GM12878 (cell line): ENCODE data around the gene AGBL2. TPM values are rescaled to one million over a fixed set of nuclear protein-coding genes. Genes with fewer than 3 reads are reported as not detected.
"Not testable (repeated sequence)": the region's sequence is repeated elsewhere in the genome, so short reads cannot be mapped to it uniquely, and the experiment has no call there.

ENCODE experiments used
- ATAC-seq: fragments of 200-7000 bp; cut with Tn5 transposase; 3 replicates; pipeline ENCODE4 v1.9.1; 2020; ENCODE audit warnings: mild to moderate bottlenecking, moderate library complexity
- BruUV-seq: library from RNA; stranded (reverse); fragments of 400-500 nt; replicated peaks from 2 replicates; lab custom pipeline; 2021; lab: Mats Ljungman, UMichigan
- CTCF ChIA-PET: fragments of 300-600 bp; sonication (Branson Sonifier 250); formaldehyde crosslinking; extraction: SDS; loops from one replicate; lab custom pipeline; 2021; ENCODE audit warnings: inconsistent platforms; lab: Yijun Ruan, JAX
- POLR2A ChIA-PET: fragments of 350-600 bp; formaldehyde crosslinking; extraction: SDS; loops from one replicate; lab custom pipeline; 2021; ENCODE audit warnings: inconsistent platforms; lab: Charles Lee
- RAD21 ChIA-PET: fragments of 300-600 bp; sonication (Branson Sonifier 250); formaldehyde crosslinking; loops from one replicate; lab custom pipeline; 2023; ENCODE audit warnings: antibody characterized with exemption; ENCODE audit not compliant: unreplicated experiment; lab: Charles Lee
- SMC1A ChIA-PET: fragments of 300-600 bp; sonication (Branson Sonifier 250); formaldehyde crosslinking; loops from one replicate; lab custom pipeline; 2023; ENCODE audit not compliant: unreplicated experiment, uncharacterized antibody; lab: Charles Lee
- DNase-seq: peaks from one replicate; pipeline ENCODE4 v3.0.0-alpha.2; 2011; ENCODE audit warnings: low read depth, low spot score
- FAIRE-seq: peaks from 3 replicates; lab custom pipeline; 2011; peaks lifted over from hg19 to GRCh38; lab: Jason Lieb, UNC
- H2AFZ ChIP-seq: 2 replicates; pipeline ENCODE4 v1.6.0; 2011; ENCODE audit warnings: low read depth, low read length, control low read depth; ENCODE audit not compliant: control insufficient read depth
- H3K27ac ChIP-seq: 2 replicates; pipeline ENCODE4 v1.5.1; 2011; ENCODE audit warnings: control low read depth; ENCODE audit not compliant: control insufficient read depth, insufficient read depth
- H3K27me3 ChIP-seq, 2 experiments: replicated peaks in 1 of 2; 2 replicates each; pipeline versions ENCODE4 v1.6.0 to v1.6.1; 2011; ENCODE audit warnings: low read length in 1 of 2; ENCODE audit not compliant: control insufficient read depth in 2 of 2, insufficient read depth in 2 of 2
- H3K36me3 ChIP-seq, 2 experiments: 2 replicates each; pipeline ENCODE4 v1.5.1; 2011; ENCODE audit warnings: low read length in 1 of 2; ENCODE audit not compliant: control insufficient read depth in 2 of 2, insufficient read depth in 2 of 2
- H3K4me1 ChIP-seq: 2 replicates; pipeline ENCODE4 v1.6.1; 2011; ENCODE audit warnings: mild to moderate bottlenecking, low read length, moderate library complexity, mixed read lengths; ENCODE audit not compliant: control insufficient read depth, insufficient read depth
- H3K4me2 ChIP-seq: 2 replicates; pipeline ENCODE4 v1.6.0; 2011; ENCODE audit warnings: control low read depth; ENCODE audit not compliant: control insufficient read depth, insufficient read depth
- H3K4me3 ChIP-seq: fragments of 200-600 bp; sonication (generic); 2 replicates; pipeline ENCODE4 v1.5.1; 2016
- H3K79me2 ChIP-seq: 2 replicates; pipeline ENCODE4 v1.6.0; 2011; ENCODE audit warnings: low read length; ENCODE audit not compliant: control insufficient read depth, insufficient read depth
- H3K9ac ChIP-seq: 2 replicates; pipeline ENCODE4 v1.8.0; 2011; ENCODE audit warnings: low read length, control low read depth, mixed read lengths; ENCODE audit not compliant: control insufficient read depth, insufficient read depth
- H3K9me3 ChIP-seq: replicated peaks from 3 replicates; pipeline ENCODE4 v1.5.1; 2011; ENCODE audit warnings: mild to moderate bottlenecking, low read length; ENCODE audit not compliant: control insufficient read depth, insufficient read depth
- H4K20me1 ChIP-seq: 2 replicates; pipeline ENCODE4 v1.6.0; 2011; ENCODE audit not compliant: control insufficient read depth, insufficient read depth
- BCL3 ChIP-seq: IDR thresholded peaks from 2 replicates; pipeline ENCODE4 v1.6.1; 2011; ENCODE audit warnings: borderline replicate concordance, low read depth, mild to moderate bottlenecking, moderate library complexity, low read length; ENCODE audit not compliant: insufficient read depth, poor library complexity, severe bottlenecking
- CBX3 ChIP-seq: fragments of 200-600 bp; sonication (generic); IDR thresholded peaks from 2 replicates; pipeline ENCODE4 v1.6.1; 2016; ENCODE audit warnings: low read depth, borderline replicate concordance
- E2F4 ChIP-seq: IDR thresholded peaks from 2 replicates; pipeline ENCODE4 v1.6.1; 2012; ENCODE audit warnings: low read depth, low read length, improper control_type of control experiment
- ELK1 ChIP-seq: IDR thresholded peaks from 2 replicates; pipeline ENCODE4 v1.6.1; 2012; ENCODE audit warnings: low read depth, low read length, improper control_type of control experiment
- JUNB ChIP-seq: IDR thresholded peaks from 2 replicates; pipeline ENCODE4 v1.6.1; 2016; ENCODE audit warnings: antibody characterized with exemption, mild to moderate bottlenecking
- POLR2AphosphoS2 ChIP-seq: IDR thresholded peaks from 2 replicates; pipeline ENCODE4 v1.6.1; 2011; ENCODE audit warnings: low read depth, mild to moderate bottlenecking, low read length, improper control_type of control experiment, moderate library complexity
- SMAD1 ChIP-seq: fragments of 450-650 bp; IDR thresholded peaks from 2 replicates; pipeline ENCODE4 v1.6.1; 2018; ENCODE audit warnings: mild to moderate bottlenecking, low read depth; ENCODE audit not compliant: partially characterized antibody
- TAF1 ChIP-seq: IDR thresholded peaks from 2 replicates; pipeline ENCODE4 v1.6.1; 2011; ENCODE audit warnings: mild to moderate bottlenecking, low read depth, low read length, borderline replicate concordance
- WGBS: methylation state at CpG from one replicate; pipeline ENCODE4 v1.1.6; 2016; ENCODE audit warnings: low lambda C conversion rate; ENCODE audit not compliant: insufficient replicate concordance, insufficient coverage; ENCODE audit errors: missing lambda C conversion rate; 5-methylcytosine and 5-hydroxymethylcytosine counted together
- in situ Hi-C: fragments of 300-500 bp; cut with MboI; formaldehyde crosslinking; loops from 9 replicates; pipeline ENCODE4 v1.14.3; 2018; ENCODE audit warnings: mixed read lengths
- intact Hi-C: fragments of 100-400 bp; cut with micrococcal nuclease; formaldehyde crosslinking; loops from one replicate; pipeline ENCODE4 v1.14.2; 2022; ENCODE audit not compliant: unreplicated experiment
- polyA plus RNA-seq, 11 experiments: library from polyadenylated mRNA; depleted of rRNA in 4 of 11; unstranded in 6 of 11; stranded (reverse) in 5 of 11; fragments of >200 nt; fragmentation: Nextera tagmentation in 4 of 11; fragmentation: Illumina TruSeq in 1 of 11; extraction: Ambion mirVana in 4 of 11; extraction: Trizol in 1 of 11; gene quantifications; 1 replicate in 1 of 11; 2 replicates in 10 of 11; pipeline versions ENCODE4 v1.2.1 to v1.2.3, GENCODE V29; 2011 to 2016; ENCODE audit warnings: inconsistent platforms in 2 of 11, missing spikeins in 2 of 11, low read depth in 1 of 11
- total RNA-seq, 4 experiments: library from RNA; depleted of rRNA in 3 of 4; stranded (reverse); fragments of >200 nt in 3 of 4; fragmentation: Illumina TruSeq in 1 of 4; extraction: Trizol in 1 of 4; gene quantifications; 2 replicates each; pipeline versions ENCODE4 v1.2.1 to v1.2.3, GENCODE V29; 2013 to 2021

Gene AGBL2
- total and polyA plus RNA-seq, 10 of the 15 experiments (the other 5 are each of a cell fraction or from before 2014, with no cell fraction given): 0.93 to 12.2 (median 2.9) TPM

DNA sequence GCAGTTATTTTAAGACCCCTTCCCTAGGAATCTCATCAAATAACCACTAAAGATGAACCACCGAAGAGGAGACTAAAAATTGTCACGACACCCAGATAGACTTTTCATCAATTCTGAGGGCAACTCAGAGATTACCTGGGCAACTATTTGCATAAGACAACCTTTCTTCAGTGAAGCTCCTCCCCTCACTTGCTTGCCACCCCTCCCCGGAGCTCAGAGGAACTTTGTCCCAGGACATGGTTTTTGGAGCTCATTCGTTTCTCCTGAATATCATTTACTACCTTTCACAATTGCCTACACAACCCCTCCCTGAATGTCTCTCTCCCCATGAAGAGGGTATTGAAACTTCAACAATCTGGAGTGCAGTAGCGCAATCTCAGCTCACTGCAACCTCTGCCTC, 3.9 kb downstream of the AGBL2 start (continued):
- TF ChIP-seq ELK1 (no peak), POLR2AphosphoS2 (no peak)

GRCh38 chr11:47707275-47707786, 7.8 kb downstream of the AGBL2 start:
- DNase-seq, H3K4me2 ChIP-seq, H3K9ac ChIP-seq, intact Hi-C loops, SMC1A ChIA-PET, H3K9me3 ChIP-seq, RAD21 ChIA-PET, H3K79me2 ChIP-seq, H3K36me3 ChIP-seq, FAIRE-seq, H3K4me1 ChIP-seq, H3K27ac ChIP-seq, ATAC-seq, H3K4me3 ChIP-seq, BruUV-seq, CTCF ChIA-PET, H4K20me1 ChIP-seq, H3K27me3 ChIP-seq, in situ Hi-C loops, H2AFZ ChIP-seq: not testable (repeated sequence)
- POLR2A ChIA-PET: interaction anchor here (0.6 kb wide), 1 partner anchor 14 kb away, joined by 7 read pairs; no protein-coding TSS in a partner anchor
- 80% methylated on average over 5 of the region's 5 CpGs for WGBS

DNA sequence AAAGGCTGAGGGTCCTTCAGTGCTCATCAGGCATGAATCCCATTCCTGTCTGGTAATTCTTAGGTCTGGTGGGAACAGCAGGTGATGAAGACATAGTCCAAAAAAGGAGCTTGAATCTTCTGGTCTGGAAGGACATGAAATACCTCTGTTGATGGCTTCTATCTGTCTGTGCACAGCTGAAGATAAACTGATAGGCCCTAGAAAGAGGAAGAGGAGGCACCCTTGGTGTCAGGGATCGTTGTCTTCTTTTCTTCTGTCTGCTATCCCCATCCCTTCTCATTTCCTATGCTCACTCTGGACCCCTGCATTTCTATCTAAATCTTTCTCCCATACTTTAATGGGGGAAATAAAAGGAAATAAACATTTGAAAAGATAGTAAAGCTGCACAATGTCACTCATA, 9.4 kb downstream of the AGBL2 start:
- ATAC-seq: no peak

More for the DNA sequence above, 9.4 kb downstream of the AGBL2 start:
- no peak for TF ChIP-seq E2F4
- no peak for TF ChIP-seq SMAD1
- no peak for TF ChIP-seq CBX3
- no peak for TF ChIP-seq BCL3
- TF ChIP-seq TAF1: no peak
- TF ChIP-seq JUNB: no peak
- no peak overlapping the region for H3K9ac ChIP-seq
- no peak for DNase-seq
- intact Hi-C loops: no loop called here
- no peak overlapping the region for H3K27ac ChIP-seq
- BruUV-seq: no TSS peak
- no peaks in the 10 kb centered on the region for H3K79me2 ChIP-seq
- no peaks in the 10 kb centered on the region for H3K9me3 ChIP-seq
- ChIA-PET RAD21 (no interaction called here), CTCF (interaction anchor here (2.3 kb wide), 1 partner anchor 9 kb away, joined by 9 read pairs; the partner anchor contains the start of gene AGBL2), SMC1A (interaction anchor here (2.0 kb wide), 1 partner anchor 9 kb away, joined by 10 read pairs; the partner anchor contains the start of gene AGBL2), POLR2A (interaction anchor here (0.9 kb wide), 1 partner anchor 9 kb away, joined by 5 read pairs; no protein-coding TSS in a partner anchor)
- H3K4me2 ChIP-seq: no peak overlapping the region
- WGBS: 100% methylated on average over 1 of the region's 1 CpG
- no peak overlapping the region for H3K4me3 ChIP-seq
- H3K4me1 ChIP-seq: no peaks in the 10 kb centered on the region
- H3K27me3 ChIP-seq: no peaks in the 10 kb centered on the region
- in situ Hi-C loops: no loop called here
- H3K36me3 ChIP-seq: no peaks in the 10 kb centered on the region
- H2AFZ ChIP-seq: no peak overlapping the region
- no peaks in the 10 kb centered on the region for H4K20me1 ChIP-seq
- FAIRE-seq: no peak
